ENCODE results near the gene ENDOU.

GRCh38 chr12:47717443-47718193 is 7.7 kb downstream of the ENDOU start:
- TF ChIP-seq, protein P1, sequence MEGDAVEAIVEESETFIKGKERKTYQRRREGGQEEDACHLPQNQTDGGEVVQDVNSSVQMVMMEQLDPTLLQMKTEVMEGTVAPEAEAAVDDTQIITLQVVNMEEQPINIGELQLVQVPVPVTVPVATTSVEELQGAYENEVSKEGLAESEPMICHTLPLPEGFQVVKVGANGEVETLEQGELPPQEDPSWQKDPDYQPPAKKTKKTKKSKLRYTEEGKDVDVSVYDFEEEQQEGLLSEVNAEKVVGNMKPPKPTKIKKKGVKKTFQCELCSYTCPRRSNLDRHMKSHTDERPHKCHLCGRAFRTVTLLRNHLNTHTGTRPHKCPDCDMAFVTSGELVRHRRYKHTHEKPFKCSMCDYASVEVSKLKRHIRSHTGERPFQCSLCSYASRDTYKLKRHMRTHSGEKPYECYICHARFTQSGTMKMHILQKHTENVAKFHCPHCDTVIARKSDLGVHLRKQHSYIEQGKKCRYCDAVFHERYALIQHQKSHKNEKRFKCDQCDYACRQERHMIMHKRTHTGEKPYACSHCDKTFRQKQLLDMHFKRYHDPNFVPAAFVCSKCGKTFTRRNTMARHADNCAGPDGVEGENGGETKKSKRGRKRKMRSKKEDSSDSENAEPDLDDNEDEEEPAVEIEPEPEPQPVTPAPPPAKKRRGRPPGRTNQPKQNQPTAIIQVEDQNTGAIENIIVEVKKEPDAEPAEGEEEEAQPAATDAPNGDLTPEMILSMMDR (IDR thresholded peaks at IDR 0.05) = peak; percentile 29 to 73 (median 70)
- peak; percentile 74 for TF ChIP-seq POLR2AphosphoS5 (IDR thresholded peaks at IDR 0.05)
